WTC11 (cell line): ENCODE data around the gene FOXC1.

Experiments used
- TF ChIP-seq, protein P1 (sequence below): fragments of 200-600 bp; IDR thresholded peaks from 2 replicates; pipeline ENCODE4 v1.8.0; 2022; ENCODE audit warnings: antibody characterized with exemption
- TF ChIP-seq, protein P2 (sequence below): sonication (generic); formaldehyde crosslinking; IDR thresholded peaks from 2 replicates; pipeline ENCODE4 v1.8.1; 2023; ENCODE audit warnings: mild to moderate bottlenecking, missing genetic modification reagents, moderate library complexity

- TF ChIP-seq, protein P1, sequence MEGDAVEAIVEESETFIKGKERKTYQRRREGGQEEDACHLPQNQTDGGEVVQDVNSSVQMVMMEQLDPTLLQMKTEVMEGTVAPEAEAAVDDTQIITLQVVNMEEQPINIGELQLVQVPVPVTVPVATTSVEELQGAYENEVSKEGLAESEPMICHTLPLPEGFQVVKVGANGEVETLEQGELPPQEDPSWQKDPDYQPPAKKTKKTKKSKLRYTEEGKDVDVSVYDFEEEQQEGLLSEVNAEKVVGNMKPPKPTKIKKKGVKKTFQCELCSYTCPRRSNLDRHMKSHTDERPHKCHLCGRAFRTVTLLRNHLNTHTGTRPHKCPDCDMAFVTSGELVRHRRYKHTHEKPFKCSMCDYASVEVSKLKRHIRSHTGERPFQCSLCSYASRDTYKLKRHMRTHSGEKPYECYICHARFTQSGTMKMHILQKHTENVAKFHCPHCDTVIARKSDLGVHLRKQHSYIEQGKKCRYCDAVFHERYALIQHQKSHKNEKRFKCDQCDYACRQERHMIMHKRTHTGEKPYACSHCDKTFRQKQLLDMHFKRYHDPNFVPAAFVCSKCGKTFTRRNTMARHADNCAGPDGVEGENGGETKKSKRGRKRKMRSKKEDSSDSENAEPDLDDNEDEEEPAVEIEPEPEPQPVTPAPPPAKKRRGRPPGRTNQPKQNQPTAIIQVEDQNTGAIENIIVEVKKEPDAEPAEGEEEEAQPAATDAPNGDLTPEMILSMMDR = no peak
- TF ChIP-seq, protein P2, sequence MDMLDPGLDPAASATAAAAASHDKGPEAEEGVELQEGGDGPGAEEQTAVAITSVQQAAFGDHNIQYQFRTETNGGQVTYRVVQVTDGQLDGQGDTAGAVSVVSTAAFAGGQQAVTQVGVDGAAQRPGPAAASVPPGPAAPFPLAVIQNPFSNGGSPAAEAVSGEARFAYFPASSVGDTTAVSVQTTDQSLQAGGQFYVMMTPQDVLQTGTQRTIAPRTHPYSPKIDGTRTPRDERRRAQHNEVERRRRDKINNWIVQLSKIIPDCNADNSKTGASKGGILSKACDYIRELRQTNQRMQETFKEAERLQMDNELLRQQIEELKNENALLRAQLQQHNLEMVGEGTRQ (CRISPR knock-in tag) = no peak
Measured at GRCh38 chr6:1602049-1602713, 7.5 kb upstream of the FOXC1 start.
